ENCODE data around the gene NPTXR.

GRCh38 chr22:38827510-38827909 lies 16.3 kb downstream of the NPTXR start:
- TF ChIP-seq CTCF (IDR thresholded peaks at IDR 0.05) (no peak), EP300 (IDR thresholded peaks at IDR 0.05) (no peak), POLR2A (IDR thresholded peaks at IDR 0.05) (no peak)
